ENCODE results near the gene FMO4. TPM values are rescaled to one million over a fixed set of nuclear protein-coding genes. Genes with fewer than 3 reads are reported as not detected.

Gene FMO4
- total and polyA plus RNA-seq, 8 donors = 0.69 to 3.2 (median 1.5) TPM

GRCh38 chr1:171296897-171297296 is 17.1 kb upstream of the FMO4 start:
- Histone ChIP-seq H3K4me3 (no peak overlapping the region), H3K27me3 (no peaks in the 10 kb centered on the region), H3K36me3 (no peaks in the 10 kb centered on the region), H3K27ac (no peak overlapping the region), H3K4me1 (no peaks in the 10 kb centered on the region), H3K9me3 (no peaks in the 10 kb centered on the region)
- no peak for TF ChIP-seq CTCF (IDR thresholded peaks at IDR 0.05)
- DNase-seq (no peak), ATAC-seq (no peak), FAIRE-seq (no peak)
- intact Hi-C loops (cut with DNase I) = no loop called here
- WGBS, 2 donors = 54 to 73% methylated on average over 2 of the region's 2 CpGs

GRCh38 chr1:171298696-171299095 is 15.3 kb upstream of the FMO4 start:
- Histone ChIP-seq H3K4me3 (no peak overlapping the region), H3K36me3 (no peaks in the 10 kb centered on the region), H3K27ac (no peak overlapping the region), H3K27me3 (no peaks in the 10 kb centered on the region), H3K4me1 (no peaks in the 10 kb centered on the region), H3K9me3 (no peaks in the 10 kb centered on the region)
- FAIRE-seq = no peak
- WGBS, 2 donors = 53 to 54% methylated on average over 4 of the region's 4 CpGs
- ATAC-seq = no peak
- intact Hi-C loops (cut with DNase I) = no loop called here
- DNase-seq = no peak
- TF ChIP-seq CTCF (IDR thresholded peaks at IDR 0.05) = no peak

- 63 to 76% methylated on average over 2 of the region's 2 CpGs for WGBS, 2 donors
- no peak for TF ChIP-seq CTCF (IDR thresholded peaks at IDR 0.05)
- intact Hi-C loops (cut with DNase I) = no loop called here
- ATAC-seq = no peak
- no peak for FAIRE-seq
- Histone ChIP-seq H3K27me3 (no peaks in the 10 kb centered on the region), H3K4me3 (no peak overlapping the region), H3K4me1 (no peaks in the 10 kb centered on the region), H3K9me3 (no peaks in the 10 kb centered on the region), H3K36me3 (no peaks in the 10 kb centered on the region), H3K27ac (no peak overlapping the region)
- DNase-seq = no peak
These were observed 14.6 kb upstream of the FMO4 start for GRCh38 chr1:171299342-171299741.

- Histone ChIP-seq H3K4me1 (no peaks in the 10 kb centered on the region), H3K9me3 (no peaks in the 10 kb centered on the region), H3K36me3 (no peaks in the 10 kb centered on the region), H3K27ac (no peak overlapping the region), H3K4me3 (no peak overlapping the region), H3K27me3 (no peaks in the 10 kb centered on the region)
- intact Hi-C loops (cut with DNase I) = loop anchor here in 1 of 3 donors (10.0 kb wide), 1 partner anchor 56 kb away; the partner anchor contains the start of gene FMO1
- FAIRE-seq = no peak
- ATAC-seq = no peak
- no peak for DNase-seq
- 74 to 85% methylated on average over 1 of the region's 1 CpG for WGBS, 2 donors
- no peak for TF ChIP-seq CTCF (IDR thresholded peaks at IDR 0.05)
These were observed 13.6 kb upstream of the FMO4 start for GRCh38 chr1:171300401-171300800.

GRCh38 chr1:171310661-171311087 is 3.3 kb upstream of the FMO4 start:
- H3K27ac ChIP-seq = no peak overlapping the region
- H3K36me3 ChIP-seq = no peaks in the 10 kb centered on the region
- H3K4me3 ChIP-seq = no peak overlapping the region
- peaks cover 0 to 6% (median 0%) of the 10 kb centered on the region in 3 donors for H3K4me1 ChIP-seq
- no peaks in the 10 kb centered on the region for H3K9me3 ChIP-seq
- DNase-seq (no peak), ATAC-seq (no peak), FAIRE-seq (no peak)
- 58 to 65% methylated on average over 3 of the region's 3 CpGs for WGBS, 2 donors
- H3K27me3 ChIP-seq = no peaks in the 10 kb centered on the region
- intact Hi-C loops (cut with DNase I) = no loop called here
- TF ChIP-seq CTCF (IDR thresholded peaks at IDR 0.05) = no peak
